Upper lobe of left lung (tissue), 6 donors: ENCODE data around the gene KIF2C. TPM values are rescaled to one million over a fixed set of nuclear protein-coding genes. Genes with fewer than 3 reads are reported as not detected.

Source experiments
- ATAC-seq, 2 donors: fragments of 200-7000 bp; cut with Tn5 transposase; one replicate each; pipeline ENCODE4 v1.9.1; 2022; ENCODE audit warnings: mild to moderate bottlenecking in 2 of 2, moderate library complexity in 2 of 2; ENCODE audit not compliant: low FRiP score in 2 of 2
- DNase-seq, 2 donors: peaks; one replicate each; pipeline ENCODE4 v3.0.0-alpha.2; 2019 to 2020
- H3K27ac ChIP-seq, 4 donors: fragments of 200-600 bp; sonication (generic); one replicate each; pipeline ENCODE4 v1.5.1; 2016 to 2019
- H3K27me3 ChIP-seq, 4 donors: fragments of 200-600 bp; sonication (generic); one replicate each; pipeline ENCODE4 v1.5.1; 2017 to 2019
- H3K36me3 ChIP-seq, 4 donors: fragments of 200-600 bp; sonication (generic); one replicate each; pipeline ENCODE4 v1.5.1; 2016 to 2019
- H3K4me1 ChIP-seq, 4 donors: fragments of 200-600 bp; sonication (generic); one replicate each; pipeline ENCODE4 v1.5.1; 2018 to 2019
- H3K4me3 ChIP-seq, 4 donors: fragments of 200-600 bp; sonication (generic); one replicate each; pipeline ENCODE4 v1.5.1; 2017 to 2019; ENCODE audit warnings: mild to moderate bottlenecking in 2 of 4, moderate library complexity in 1 of 4
- H3K9me3 ChIP-seq, 4 donors: fragments of 200-600 bp; sonication (generic); one replicate each; pipeline ENCODE4 v1.5.1; 2018 to 2019
- EP300 ChIP-seq, 4 donors: sonication (generic); formaldehyde crosslinking; IDR thresholded peaks; one replicate each; pipeline ENCODE4 v1.5.1; 2017; ENCODE audit warnings: antibody characterized with exemption in 4 of 4, control low read depth in 2 of 4
- POLR2A ChIP-seq, 4 donors: fragments of 450-650 bp; IDR thresholded peaks; one replicate each; pipeline ENCODE4 v1.5.1; 2016 to 2017; ENCODE audit warnings: antibody characterized with exemption in 4 of 4, mild to moderate bottlenecking in 2 of 4
- POLR2AphosphoS5 ChIP-seq, 2 donors: sonication (generic); formaldehyde crosslinking; IDR thresholded peaks; one replicate each; pipeline ENCODE4 v1.5.1; 2017; ENCODE audit warnings: antibody characterized with exemption in 2 of 2
- WGBS, 2 donors: methylation state at CpG; one replicate each; pipeline ENCODE4 v1.1.5; 2017 to 2018; 5-methylcytosine and 5-hydroxymethylcytosine counted together
- total RNA-seq, 6 donors: library from RNA; depleted of rRNA in 4 of 6; stranded (reverse); fragments of >200 nt in 4 of 6; gene quantifications; one replicate each; pipeline versions ENCODE4 v1.1.0 to v1.2.1, GENCODE V29; 2016 to 2021
- TF ChIP-seq, protein P1 (sequence below), 6 experiments: fragments of 450-650 bp in 4 of 6; fragments of 200-600 bp in 2 of 6; sonication (generic) in 2 of 6; IDR thresholded peaks; one replicate each; pipeline ENCODE4 v1.5.1; 2016 to 2019; ENCODE audit warnings: antibody characterized with exemption in 6 of 6
- donor health status: DM: no; HTN: no; CAD: no; lungs with moderate emphysema.
- donor health status: DM: no; HTN: yes; CAD: no; lungs with severe emphysema.

KIF2C gene
- total RNA-seq, 6 donors from 2014 or later = 1.5 to 2.7 (median 2.6) TPM; not detected in 1

DNA sequence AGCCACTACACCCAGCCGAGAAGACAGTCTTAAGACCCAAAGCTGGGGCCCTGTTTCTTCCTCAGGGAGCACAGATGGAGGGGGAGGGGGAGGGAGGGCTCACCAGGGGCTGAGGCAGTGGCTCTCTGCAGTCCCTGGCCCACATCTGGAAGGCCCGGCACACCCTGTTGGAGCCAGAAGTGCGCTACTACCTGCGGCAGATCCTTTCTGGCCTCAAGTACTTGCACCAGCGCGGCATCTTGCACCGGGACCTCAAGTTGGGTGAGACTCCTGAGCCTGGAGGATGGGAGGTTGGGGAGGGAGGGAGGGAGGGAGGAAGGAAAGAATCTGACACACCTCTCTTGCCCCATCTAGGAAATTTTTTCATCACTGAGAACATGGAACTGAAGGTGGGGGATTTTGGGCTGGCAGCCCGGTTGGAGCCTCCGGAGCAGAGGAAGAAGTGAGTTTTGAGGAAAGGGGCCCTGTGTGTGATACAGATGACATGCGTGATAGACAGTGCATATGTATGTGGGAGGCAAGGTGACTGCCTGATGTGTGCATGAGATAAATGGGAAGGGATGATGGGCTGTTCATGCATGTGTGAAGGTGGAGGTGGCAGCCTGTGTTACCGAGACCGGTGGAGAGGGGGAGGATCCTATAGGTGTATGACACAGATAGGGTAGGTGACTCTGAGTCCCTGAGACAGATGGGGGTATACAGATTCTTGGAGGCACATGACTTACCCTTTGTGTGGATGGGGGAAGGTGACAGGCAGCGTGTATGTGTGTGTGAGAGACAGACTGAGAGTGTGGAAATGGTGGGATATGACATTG, 62.1 kb downstream of the KIF2C start:
- Histone ChIP-seq H3K4me1 (peaks cover 37 to 64% (median 54%) of the 10 kb centered on the region in 4 donors), H3K27ac (peak overlapping the region; percentile 59 to 99 (median 86)), H3K27me3 (no peaks in the 10 kb centered on the region), H3K9me3 (no peaks in the 10 kb centered on the region), H3K36me3 (peaks cover 17 to 45% (median 41%) of the 10 kb centered on the region in 4 donors), H3K4me3 (peak overlapping the region; percentile 50 to 97 (median 92))
- TF ChIP-seq POLR2AphosphoS5 (IDR thresholded peaks at IDR 0.05) = no peak
- TF ChIP-seq EP300 (IDR thresholded peaks at IDR 0.05) = no peak
- TF ChIP-seq, protein P1, sequence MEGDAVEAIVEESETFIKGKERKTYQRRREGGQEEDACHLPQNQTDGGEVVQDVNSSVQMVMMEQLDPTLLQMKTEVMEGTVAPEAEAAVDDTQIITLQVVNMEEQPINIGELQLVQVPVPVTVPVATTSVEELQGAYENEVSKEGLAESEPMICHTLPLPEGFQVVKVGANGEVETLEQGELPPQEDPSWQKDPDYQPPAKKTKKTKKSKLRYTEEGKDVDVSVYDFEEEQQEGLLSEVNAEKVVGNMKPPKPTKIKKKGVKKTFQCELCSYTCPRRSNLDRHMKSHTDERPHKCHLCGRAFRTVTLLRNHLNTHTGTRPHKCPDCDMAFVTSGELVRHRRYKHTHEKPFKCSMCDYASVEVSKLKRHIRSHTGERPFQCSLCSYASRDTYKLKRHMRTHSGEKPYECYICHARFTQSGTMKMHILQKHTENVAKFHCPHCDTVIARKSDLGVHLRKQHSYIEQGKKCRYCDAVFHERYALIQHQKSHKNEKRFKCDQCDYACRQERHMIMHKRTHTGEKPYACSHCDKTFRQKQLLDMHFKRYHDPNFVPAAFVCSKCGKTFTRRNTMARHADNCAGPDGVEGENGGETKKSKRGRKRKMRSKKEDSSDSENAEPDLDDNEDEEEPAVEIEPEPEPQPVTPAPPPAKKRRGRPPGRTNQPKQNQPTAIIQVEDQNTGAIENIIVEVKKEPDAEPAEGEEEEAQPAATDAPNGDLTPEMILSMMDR (IDR thresholded peaks at IDR 0.05) = no peak
- no peak for TF ChIP-seq POLR2A (IDR thresholded peaks at IDR 0.05)
- 41 to 49% methylated on average over 12 to 13 of the region's 13 CpGs for WGBS, 2 donors
- DNase-seq = no peak
- no peak for ATAC-seq

DNA sequence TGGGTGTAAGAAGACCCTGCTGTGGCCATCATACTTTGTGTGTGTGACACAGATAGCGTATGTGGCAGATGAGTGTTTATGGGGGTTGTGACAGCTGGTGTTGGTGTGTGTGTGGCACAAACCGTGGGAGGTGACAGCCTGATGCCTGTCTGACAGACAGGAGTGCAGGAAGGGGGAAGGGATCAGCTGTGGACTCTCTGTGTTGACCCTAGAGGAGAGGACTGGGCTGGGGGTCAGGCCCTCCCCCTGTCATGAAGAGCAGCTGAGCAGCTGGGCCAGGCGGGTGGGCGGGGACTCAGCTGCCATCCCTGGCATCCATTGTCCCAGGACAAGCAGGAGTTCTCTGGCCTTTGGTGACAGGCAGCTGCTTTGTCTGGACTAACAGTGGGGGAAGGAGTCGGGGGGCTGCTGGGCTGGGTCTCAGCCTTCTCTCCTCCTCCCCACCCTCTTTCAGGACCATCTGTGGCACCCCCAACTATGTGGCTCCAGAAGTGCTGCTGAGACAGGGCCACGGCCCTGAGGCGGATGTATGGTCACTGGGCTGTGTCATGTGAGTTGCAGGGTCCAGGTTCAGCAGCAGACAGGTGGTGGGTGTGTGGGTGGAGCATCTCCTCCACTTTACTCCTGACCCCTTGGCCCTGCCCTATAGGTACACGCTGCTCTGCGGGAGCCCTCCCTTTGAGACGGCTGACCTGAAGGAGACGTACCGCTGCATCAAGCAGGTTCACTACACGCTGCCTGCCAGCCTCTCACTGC, 62.8 kb downstream of the KIF2C start:
- TF ChIP-seq EP300 (IDR thresholded peaks at IDR 0.05) (no peak), POLR2AphosphoS5 (IDR thresholded peaks at IDR 0.05) (no peak), POLR2A (IDR thresholded peaks at IDR 0.05) (no peak)
- TF ChIP-seq, protein P1 (IDR thresholded peaks at IDR 0.05) = no peak
- no peaks in the 10 kb centered on the region for H3K9me3 ChIP-seq
- peak overlapping the region in 3 of 4 donors; percentile 90 to 97 (median 93) for H3K4me3 ChIP-seq
- H3K4me1 ChIP-seq = peaks cover 44 to 72% (median 60%) of the 10 kb centered on the region in 4 donors
- H3K36me3 ChIP-seq = peaks cover 17 to 49% (median 42%) of the 10 kb centered on the region in 4 donors
- ATAC-seq (no peak), DNase-seq (no peak)
- WGBS, 2 donors = 64 to 73% methylated on average over 2 to 12 of the region's 13 CpGs
- peak overlapping the region; percentile 59 to 99 (median 86) for H3K27ac ChIP-seq
- no peaks in the 10 kb centered on the region for H3K27me3 ChIP-seq

DNA sequence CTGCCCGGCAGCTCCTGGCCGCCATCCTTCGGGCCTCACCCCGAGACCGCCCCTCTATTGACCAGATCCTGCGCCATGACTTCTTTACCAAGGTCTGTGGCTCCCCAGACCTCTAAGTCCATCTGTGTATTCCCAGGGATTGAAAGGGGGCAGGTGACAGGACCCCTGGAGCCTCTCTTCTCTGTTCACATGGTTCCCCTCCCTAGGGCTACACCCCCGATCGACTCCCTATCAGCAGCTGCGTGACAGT, 63.4 kb downstream of the KIF2C start:
- ATAC-seq (no peak), DNase-seq (no peak)
- Histone ChIP-seq H3K4me3 (peak overlapping the region in 1 of 4 donors; percentile 90), H3K36me3 (peaks cover 17 to 49% (median 42%) of the 10 kb centered on the region in 4 donors), H3K9me3 (no peaks in the 10 kb centered on the region), H3K4me1 (peaks cover 49 to 77% (median 63%) of the 10 kb centered on the region in 4 donors), H3K27me3 (no peaks in the 10 kb centered on the region), H3K27ac (peak overlapping the region; percentile 59 to 99 (median 86))
- TF ChIP-seq, protein P1 (IDR thresholded peaks at IDR 0.05) = no peak
- TF ChIP-seq EP300 (IDR thresholded peaks at IDR 0.05) (no peak), POLR2A (IDR thresholded peaks at IDR 0.05) (no peak)
- 85 to 93% methylated on average over 3 to 9 of the region's 9 CpGs for WGBS, 2 donors

DNA sequence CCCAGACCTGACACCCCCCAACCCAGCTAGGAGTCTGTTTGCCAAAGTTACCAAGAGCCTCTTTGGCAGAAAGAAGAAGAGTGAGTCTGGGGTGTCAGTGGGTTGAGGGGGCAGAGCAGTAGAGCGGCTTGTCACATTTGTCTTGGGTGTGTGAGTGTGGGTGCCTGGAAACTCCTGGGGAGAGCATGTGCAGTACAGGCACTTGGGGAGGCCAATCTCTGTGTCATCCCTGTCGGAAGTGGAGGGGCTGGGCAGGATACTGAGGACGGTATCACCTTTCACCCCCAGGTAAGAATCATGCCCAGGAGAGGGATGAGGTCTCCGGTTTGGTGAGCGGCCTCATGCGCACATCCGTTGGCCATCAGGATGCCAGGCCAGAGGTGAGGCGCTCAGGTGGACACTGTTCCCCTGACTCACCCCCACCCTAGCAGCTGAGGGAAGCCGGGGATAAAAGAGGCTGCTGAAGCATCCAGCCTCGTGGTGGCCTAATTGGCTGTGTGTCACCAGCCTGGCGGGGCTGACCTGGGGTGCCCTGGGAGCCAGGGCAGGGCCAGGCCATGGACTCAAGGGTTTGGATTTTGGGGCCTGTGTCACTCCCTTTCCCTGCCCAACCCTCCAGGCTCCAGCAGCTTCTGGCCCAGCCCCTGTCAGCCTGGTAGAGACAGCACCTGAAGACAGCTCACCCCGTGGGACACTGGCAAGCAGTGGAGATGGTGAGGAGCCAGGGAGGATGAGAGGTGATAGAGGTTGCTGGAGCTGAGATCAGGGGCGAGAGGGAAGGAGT, 63.9 kb downstream of the KIF2C start:
- peaks cover 55 to 82% (median 68%) of the 10 kb centered on the region in 4 donors for H3K4me1 ChIP-seq
- DNase-seq (no peak), ATAC-seq (no peak)
- TF ChIP-seq, protein P1 (IDR thresholded peaks at IDR 0.05) = no peak
- TF ChIP-seq EP300 (IDR thresholded peaks at IDR 0.05) (no peak), POLR2AphosphoS5 (IDR thresholded peaks at IDR 0.05) (no peak), POLR2A (IDR thresholded peaks at IDR 0.05) (no peak)
- no peaks in the 10 kb centered on the region for H3K9me3 ChIP-seq
- H3K27ac ChIP-seq = peak overlapping the region; percentile 59 to 99 (median 86)
- peaks cover 17 to 49% (median 42%) of the 10 kb centered on the region in 4 donors for H3K36me3 ChIP-seq
- H3K27me3 ChIP-seq = no peaks in the 10 kb centered on the region
- H3K4me3 ChIP-seq = peak overlapping the region in 1 of 4 donors; percentile 90
- WGBS, 2 donors = 79 to 89% methylated on average over 8 to 13 of the region's 13 CpGs
